Activated CD4-positive, alpha-beta T cell treated with anti-CD3 and anti-CD28 coated beads, Interleukin-2, Interleukin-6, amounts not matched to agents 100 ng/mL and 50 ng/mL, durations not matched to agents 16 hours and 8 hours (primary cell): ENCODE results near the gene TWIST2.

Experiments
- DNase-seq: peaks from one replicate; pipeline ENCODE4 v3.0.0-alpha.2; 2020

TWIST2 gene

GRCh38 chr2:238893349-238894000, 45.6 kb downstream of the TWIST2 start:
- DNase-seq: no peak

- DNase-seq: no peak
These were observed 46.5 kb downstream of the TWIST2 start for GRCh38 chr2:238894226-238894949.

GRCh38 chr2:238894950-238895298, 47.0 kb downstream of the TWIST2 start:
- no peak for DNase-seq

- DNase-seq: no peak
These were observed 47.5 kb downstream of the TWIST2 start for GRCh38 chr2:238895361-238895882.

- no peak for DNase-seq
These were observed 48.2 kb downstream of the TWIST2 start for GRCh38 chr2:238895891-238896600.

- no peak for DNase-seq
These were observed 48.8 kb downstream of the TWIST2 start for GRCh38 chr2:238896641-238897040.

- no peak for DNase-seq
These were observed 49.4 kb downstream of the TWIST2 start for GRCh38 chr2:238897122-238897880.

- DNase-seq: no peak
These were observed 50.0 kb downstream of the TWIST2 start for GRCh38 chr2:238897911-238898311.

GRCh38 chr2:238898534-238899281, 50.8 kb downstream of the TWIST2 start:
- DNase-seq: no peak

- DNase-seq: no peak
These were observed 51.5 kb downstream of the TWIST2 start for GRCh38 chr2:238899386-238899785.

GRCh38 chr2:238900511-238900910, 52.6 kb downstream of the TWIST2 start:
- DNase-seq: no peak

GRCh38 chr2:238901461-238902057, 53.7 kb downstream of the TWIST2 start:
- no peak for DNase-seq

- DNase-seq: no peak
These were observed 54.4 kb downstream of the TWIST2 start for GRCh38 chr2:238902285-238902684.

GRCh38 chr2:238903141-238903540, 55.3 kb downstream of the TWIST2 start:
- DNase-seq: no peak

- DNase-seq: no peak
These were observed 56.3 kb downstream of the TWIST2 start for GRCh38 chr2:238904177-238904576.

GRCh38 chr2:238904716-238905115, 56.8 kb downstream of the TWIST2 start:
- no peak for DNase-seq

GRCh38 chr2:238905224-238905623, 57.3 kb downstream of the TWIST2 start:
- no peak for DNase-seq

- DNase-seq: no peak
These were observed 57.8 kb downstream of the TWIST2 start for GRCh38 chr2:238905644-238906043.

GRCh38 chr2:238906254-238906935, 58.5 kb downstream of the TWIST2 start:
- no peak for DNase-seq

- no peak for DNase-seq
These were observed 59.2 kb downstream of the TWIST2 start for GRCh38 chr2:238906936-238907716.
